ENCODE data around the gene SLC2A14. TPM values are rescaled to one million over a fixed set of nuclear protein-coding genes. Genes with fewer than 3 reads are reported as not detected.
"Not testable (repeated sequence)": the region's sequence is repeated elsewhere in the genome, so short reads cannot be mapped to it uniquely, and the experiment has no call there.

SLC2A14 gene
- total RNA-seq, 1 donor from 2014 or later = not detected

- H3K36me3 ChIP-seq = no peaks in the 10 kb centered on the region
- H3K4me3 ChIP-seq = no peak overlapping the region
- H3K9me3 ChIP-seq = no peaks in the 10 kb centered on the region
- H3K27ac ChIP-seq = no peak overlapping the region
- intact Hi-C loops (cut with DNase I) = no loop called here
- no peaks in the 10 kb centered on the region for H3K27me3 ChIP-seq
- TF ChIP-seq POLR2AphosphoS5 (IDR thresholded peaks at IDR 0.05; ENCODE audit: insufficient read depth in 1 of 2, low read depth in 1 of 2) (no peak), POLR2A (IDR thresholded peaks at IDR 0.05) (no peak), CTCF (IDR thresholded peaks at IDR 0.05) (no peak)
- no peak for DNase-seq (ENCODE audit: extremely low spot score in 2 of 2)
- H3K4me1 ChIP-seq = no peaks in the 10 kb centered on the region
These were observed 88.0 kb downstream of the SLC2A14 start for GRCh38 chr12:7784701-7785100.

- DNase-seq (ENCODE audit: extremely low spot score in 2 of 2); intact Hi-C loops (cut with DNase I); H3K9me3 ChIP-seq; H3K4me1 ChIP-seq; H3K27ac ChIP-seq; H3K36me3 ChIP-seq; H3K27me3 ChIP-seq; H3K4me3 ChIP-seq: not testable (repeated sequence)
These were observed 89.3 kb downstream of the SLC2A14 start for GRCh38 chr12:7783433-7783832.

GRCh38 chr12:7782055-7782454 lies 90.7 kb downstream of the SLC2A14 start:
- Histone ChIP-seq H3K9me3 (no peaks in the 10 kb centered on the region), H3K4me1 (no peaks in the 10 kb centered on the region), H3K36me3 (no peaks in the 10 kb centered on the region), H3K4me3 (no peak overlapping the region), H3K27me3 (no peaks in the 10 kb centered on the region), H3K27ac (no peak overlapping the region)
- DNase-seq (ENCODE audit: extremely low spot score in 2 of 2) = no peak
- intact Hi-C loops (cut with DNase I) = no loop called here
- TF ChIP-seq POLR2A (IDR thresholded peaks at IDR 0.05) (no peak), CTCF (IDR thresholded peaks at IDR 0.05) (no peak), POLR2AphosphoS5 (IDR thresholded peaks at IDR 0.05; ENCODE audit: insufficient read depth in 1 of 2, low read depth in 1 of 2) (no peak)

- no peak for DNase-seq (ENCODE audit: extremely low spot score in 2 of 2)
- Histone ChIP-seq H3K4me3 (no peak overlapping the region), H3K36me3 (no peaks in the 10 kb centered on the region), H3K9me3 (no peaks in the 10 kb centered on the region), H3K27ac (no peak overlapping the region), H3K4me1 (no peaks in the 10 kb centered on the region), H3K27me3 (no peaks in the 10 kb centered on the region)
- intact Hi-C loops (cut with DNase I) = no loop called here
- TF ChIP-seq POLR2A (IDR thresholded peaks at IDR 0.05) = no peak
- TF ChIP-seq POLR2AphosphoS5 (IDR thresholded peaks at IDR 0.05; ENCODE audit: insufficient read depth in 1 of 2, low read depth in 1 of 2) = no peak
- no peak for TF ChIP-seq CTCF (IDR thresholded peaks at IDR 0.05)
These were observed 91.4 kb downstream of the SLC2A14 start for GRCh38 chr12:7781274-7781673.

- H3K27me3 ChIP-seq = no peaks in the 10 kb centered on the region
- no peak overlapping the region for H3K4me3 ChIP-seq
- intact Hi-C loops (cut with DNase I) = no loop called here
- no peak overlapping the region for H3K27ac ChIP-seq
- H3K36me3 ChIP-seq = no peaks in the 10 kb centered on the region
- DNase-seq (ENCODE audit: extremely low spot score in 2 of 2) = no peak
- H3K9me3 ChIP-seq = no peaks in the 10 kb centered on the region
- TF ChIP-seq POLR2AphosphoS5 (IDR thresholded peaks at IDR 0.05; ENCODE audit: insufficient read depth in 1 of 2, low read depth in 1 of 2) = no peak
- TF ChIP-seq CTCF (IDR thresholded peaks at IDR 0.05) = no peak
- H3K4me1 ChIP-seq = no peaks in the 10 kb centered on the region
These were observed 102.7 kb downstream of the SLC2A14 start for GRCh38 chr12:7769999-7770398.

Small RNA genes lying within 50 kb of the gene (small RNA-seq; reads per million reads assigned to genes)
- gene RF00019 = not detected

Other genes starting within 250 kb of the SLC2A14 start
- gene APOBEC1, start 207.0 kb downstream of the SLC2A14 start, total RNA-seq = not detected
- gene GDF3, start 177.1 kb downstream of the SLC2A14 start, total RNA-seq = not detected
- not detected for gene DPPA3, start 161.5 kb downstream of the SLC2A14 start, total RNA-seq
- gene CLEC4C, start 125.5 kb downstream of the SLC2A14 start, total RNA-seq = not detected
- not detected for gene NANOGNB, start 107.7 kb downstream of the SLC2A14 start, total RNA-seq
- 13.3 TPM for gene NANOG, start 83.5 kb downstream of the SLC2A14 start, total RNA-seq
- gene SLC2A3, start 63.3 kb upstream of the SLC2A14 start, total RNA-seq = 71.7 TPM
- gene FOXJ2, start 159.8 kb upstream of the SLC2A14 start, total RNA-seq = 24.8 TPM
- gene C3AR1, start 193.4 kb upstream of the SLC2A14 start, total RNA-seq = 6.4 TPM
- gene NECAP1, start 209.4 kb upstream of the SLC2A14 start, total RNA-seq = 48.1 TPM